K562 (cell line): ENCODE measurements around the gene SAP30BP. TPM values are rescaled to one million over a fixed set of nuclear protein-coding genes. Genes with fewer than 3 reads are reported as not detected.

Experiments
- ARID1B ChIP-seq: fragments of 450-650 bp; IDR thresholded peaks from 2 replicates; pipeline ENCODE4 v1.6.1; 2016; ENCODE audit warnings: antibody characterized with exemption, mild to moderate bottlenecking, inconsistent platforms
- ARID3A ChIP-seq: IDR thresholded peaks from 2 replicates; pipeline ENCODE4 v1.6.1; 2012; ENCODE audit warnings: low read depth, low read length, improper control_type of control experiment, borderline replicate concordance
- ATF4 ChIP-seq: fragments of 450-650 bp; formaldehyde crosslinking; IDR thresholded peaks from 2 replicates; pipeline ENCODE4 v1.4.0; 2022; ENCODE audit warnings: mild to moderate bottlenecking, moderate library complexity
- CBX8 ChIP-seq: fragments of 200-600 bp; sonication (generic); IDR thresholded peaks from 2 replicates; pipeline ENCODE4 v1.6.1; 2012; ENCODE audit warnings: borderline replicate concordance, mixed run types, low read depth, mild to moderate bottlenecking, moderate library complexity, mixed read lengths, low read length, control low read depth, inconsistent platforms; ENCODE audit not compliant: poor library complexity, severe bottlenecking; ENCODE audit errors: extremely low read depth
- CHD2 ChIP-seq: IDR thresholded peaks from 2 replicates; pipeline ENCODE4 v1.6.1; 2011; ENCODE audit warnings: low read depth, low read length
- E2F3 ChIP-seq: fragments of 250-450 bp; sonication (Bioruptor Pico); IDR thresholded peaks from 2 replicates; pipeline ENCODE4 v1.4.0; 2020; ENCODE audit warnings: mild to moderate bottlenecking
- FOXJ2 ChIP-seq: fragments of 200-800 bp; sonication (Bioruptor generic); IDR thresholded peaks from 2 replicates; pipeline ENCODE4 v1.6.1; 2016; ENCODE audit warnings: missing genetic modification characterization, missing compliant biosample characterization
- GATAD2B ChIP-seq: fragments of 450-650 bp; IDR thresholded peaks from 2 replicates; pipeline ENCODE4 v1.6.1; 2017; ENCODE audit warnings: mild to moderate bottlenecking, borderline replicate concordance
- JUN ChIP-seq, 2 experiments: sonication (generic) in 1 of 2; formaldehyde crosslinking in 1 of 2; IDR thresholded peaks; 2 replicates each; pipeline versions ENCODE4 v1.6.1 to v1.8.0; 2012 to 2022; ENCODE audit warnings: borderline replicate concordance in 2 of 2, mild to moderate bottlenecking in 2 of 2, improper control_type of control experiment in 1 of 2, low read depth in 1 of 2, low read length in 1 of 2, missing genetic modification reagents in 1 of 2
- KLF10 ChIP-seq: fragments of 250-450 bp; sonication (Bioruptor Pico); IDR thresholded peaks from 2 replicates; pipeline ENCODE4 v1.6.1; 2021; ENCODE audit warnings: matching md5 sums
- MECOM ChIP-seq: fragments of 250-450 bp; sonication (Bioruptor Pico); IDR thresholded peaks from 2 replicates; pipeline ENCODE4 v1.8.0; 2022; ENCODE audit warnings: inconsistent platforms
- RBBP5 ChIP-seq: fragments of 200-600 bp; sonication (generic); IDR thresholded peaks from 2 replicates; pipeline ENCODE4 v1.6.1; 2012; ENCODE audit warnings: borderline replicate concordance, mild to moderate bottlenecking, low read length, control low read depth, inconsistent platforms; ENCODE audit not compliant: insufficient read depth, poor library complexity, severe bottlenecking
- RBM39 ChIP-seq: fragments of 200-400 bp; formaldehyde crosslinking; optimal IDR thresholded peaks from 2 replicates; pipeline ENCODE3; 2018; ENCODE audit warnings: low read depth, low read length
- STAT6 ChIP-seq: sonication (generic); formaldehyde crosslinking; IDR thresholded peaks from 2 replicates; pipeline ENCODE4 v1.8.1; 2023; ENCODE audit warnings: mild to moderate bottlenecking, missing genetic modification reagents
- SUPT5H ChIP-seq: fragments of 450-650 bp; IDR thresholded peaks from 2 replicates; pipeline ENCODE4 v1.6.1; 2016
- ZBTB12 ChIP-seq: fragments of 250-450 bp; sonication (Bioruptor Pico); IDR thresholded peaks from 2 replicates; pipeline ENCODE4 v1.4.0; 2020
- ZBTB17 ChIP-seq: fragments of 450-650 bp; formaldehyde crosslinking; IDR thresholded peaks from 2 replicates; pipeline ENCODE4 v1.4.0; 2020; ENCODE audit warnings: mild to moderate bottlenecking
- ZNF232 ChIP-seq: sonication (generic); formaldehyde crosslinking; IDR thresholded peaks from 2 replicates; pipeline ENCODE4 v1.8.0; 2022; ENCODE audit warnings: mild to moderate bottlenecking, missing genetic modification reagents
- ZZZ3 ChIP-seq: fragments of 450-650 bp; IDR thresholded peaks from 2 replicates; pipeline ENCODE4 v1.6.1; 2016; ENCODE audit warnings: antibody characterized with exemption, mild to moderate bottlenecking, moderate library complexity
- polyA plus RNA-seq, 8 experiments: library from polyadenylated mRNA; depleted of rRNA in 4 of 8; stranded (reverse) in 5 of 8; unstranded in 3 of 8; fragments of >200 nt; fragmentation: Nextera tagmentation in 2 of 8; fragmentation: Illumina TruSeq in 1 of 8; extraction: Ambion mirVana in 2 of 8; extraction: Trizol in 1 of 8; gene quantifications; 2 replicates each; pipeline versions ENCODE4 v1.2.1 to v1.2.3, GENCODE V29; 2011 to 2014; ENCODE audit warnings: inconsistent platforms in 1 of 8, missing spikeins in 1 of 8
- total RNA-seq, 7 experiments: library from RNA; depleted of rRNA in 6 of 7; stranded (reverse); fragments of >200 nt in 6 of 7; fragmentation: Illumina TruSeq in 2 of 7; extraction: Trizol in 2 of 7; gene quantifications; 2 replicates each; pipeline versions ENCODE4 v1.2.1 to v1.2.3, GENCODE V29; 2011 to 2021; ENCODE audit warnings: low replicate concordance in 1 of 7

Gene SAP30BP
- total and polyA plus RNA-seq, 9 of the 15 experiments (the other 6 are each of a cell fraction or from before 2014, with no cell fraction given), result 45.3 to 154 (median 71.7) TPM

- TF ChIP-seq JUN (IDR thresholded peaks at IDR 0.05; ENCODE audit: borderline replicate concordance, low read depth, low read length), result no peak
- TF ChIP-seq JUN (CRISPR knock-in tag; IDR thresholded peaks at IDR 0.05; ENCODE audit: borderline replicate concordance), result no peak
- TF ChIP-seq CBX8, result no peak
- no peak for TF ChIP-seq MECOM (CRISPR knock-in tag)
- no peak for TF ChIP-seq ARID1B
- no peak for TF ChIP-seq ZBTB12
- TF ChIP-seq ATF4 (CRISPR knock-in tag), result no peak
- TF ChIP-seq RBBP5, result peak; percentile 30
- no peak for TF ChIP-seq RBM39
- TF ChIP-seq KLF10, result no peak
- TF ChIP-seq ARID3A, result no peak
- TF ChIP-seq E2F3, result no peak
- TF ChIP-seq SUPT5H, result no peak
- TF ChIP-seq ZZZ3, result no peak
- no peak for TF ChIP-seq ZBTB17 (CRISPR knock-in tag)
- TF ChIP-seq GATAD2B, result no peak
- no peak for TF ChIP-seq STAT6
- TF ChIP-seq CHD2, result no peak
- TF ChIP-seq FOXJ2 (tag), result peak; percentile 74; the same call in 1 of the 2 replicates
- TF ChIP-seq ZNF232 (CRISPR knock-in tag), result no peak
Measured at GRCh38 chr17:75633486-75634375, 33.4 kb upstream of the SAP30BP start (continued).
